Measurements from ENCODE around the gene SLC25A14. TPM values are rescaled to one million over a fixed set of nuclear protein-coding genes. Genes with fewer than 3 reads are reported as not detected.

Gene SLC25A14
- total and polyA plus RNA-seq, 2 experiments from 2014 or later: 8.3 to 14.9 TPM

DNA sequence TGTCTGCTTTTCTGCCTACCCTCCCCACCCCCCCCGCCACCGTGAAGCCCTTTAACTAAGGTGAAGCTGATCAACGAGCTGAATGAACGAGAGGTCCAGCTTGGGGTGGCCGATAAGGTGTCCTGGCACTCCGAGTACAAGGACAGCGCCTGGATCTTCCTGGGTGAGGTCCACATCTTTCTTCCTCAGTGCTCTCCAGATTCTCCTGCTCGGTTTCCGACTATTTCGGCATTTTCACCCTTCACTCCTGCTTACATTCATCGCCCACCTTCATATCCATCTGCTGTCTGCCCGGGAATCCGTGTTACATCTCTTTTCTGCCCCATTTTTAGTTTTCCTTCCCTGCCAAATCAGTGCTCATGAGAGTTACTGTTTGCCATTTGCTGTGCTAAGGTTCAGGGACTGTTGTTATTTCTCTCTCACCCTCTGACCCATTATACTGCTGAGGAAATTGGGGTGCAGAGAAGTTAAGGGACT lies 62.5 kb downstream of the SLC25A14 start (continued):
- TF ChIP-seq, protein P1, sequence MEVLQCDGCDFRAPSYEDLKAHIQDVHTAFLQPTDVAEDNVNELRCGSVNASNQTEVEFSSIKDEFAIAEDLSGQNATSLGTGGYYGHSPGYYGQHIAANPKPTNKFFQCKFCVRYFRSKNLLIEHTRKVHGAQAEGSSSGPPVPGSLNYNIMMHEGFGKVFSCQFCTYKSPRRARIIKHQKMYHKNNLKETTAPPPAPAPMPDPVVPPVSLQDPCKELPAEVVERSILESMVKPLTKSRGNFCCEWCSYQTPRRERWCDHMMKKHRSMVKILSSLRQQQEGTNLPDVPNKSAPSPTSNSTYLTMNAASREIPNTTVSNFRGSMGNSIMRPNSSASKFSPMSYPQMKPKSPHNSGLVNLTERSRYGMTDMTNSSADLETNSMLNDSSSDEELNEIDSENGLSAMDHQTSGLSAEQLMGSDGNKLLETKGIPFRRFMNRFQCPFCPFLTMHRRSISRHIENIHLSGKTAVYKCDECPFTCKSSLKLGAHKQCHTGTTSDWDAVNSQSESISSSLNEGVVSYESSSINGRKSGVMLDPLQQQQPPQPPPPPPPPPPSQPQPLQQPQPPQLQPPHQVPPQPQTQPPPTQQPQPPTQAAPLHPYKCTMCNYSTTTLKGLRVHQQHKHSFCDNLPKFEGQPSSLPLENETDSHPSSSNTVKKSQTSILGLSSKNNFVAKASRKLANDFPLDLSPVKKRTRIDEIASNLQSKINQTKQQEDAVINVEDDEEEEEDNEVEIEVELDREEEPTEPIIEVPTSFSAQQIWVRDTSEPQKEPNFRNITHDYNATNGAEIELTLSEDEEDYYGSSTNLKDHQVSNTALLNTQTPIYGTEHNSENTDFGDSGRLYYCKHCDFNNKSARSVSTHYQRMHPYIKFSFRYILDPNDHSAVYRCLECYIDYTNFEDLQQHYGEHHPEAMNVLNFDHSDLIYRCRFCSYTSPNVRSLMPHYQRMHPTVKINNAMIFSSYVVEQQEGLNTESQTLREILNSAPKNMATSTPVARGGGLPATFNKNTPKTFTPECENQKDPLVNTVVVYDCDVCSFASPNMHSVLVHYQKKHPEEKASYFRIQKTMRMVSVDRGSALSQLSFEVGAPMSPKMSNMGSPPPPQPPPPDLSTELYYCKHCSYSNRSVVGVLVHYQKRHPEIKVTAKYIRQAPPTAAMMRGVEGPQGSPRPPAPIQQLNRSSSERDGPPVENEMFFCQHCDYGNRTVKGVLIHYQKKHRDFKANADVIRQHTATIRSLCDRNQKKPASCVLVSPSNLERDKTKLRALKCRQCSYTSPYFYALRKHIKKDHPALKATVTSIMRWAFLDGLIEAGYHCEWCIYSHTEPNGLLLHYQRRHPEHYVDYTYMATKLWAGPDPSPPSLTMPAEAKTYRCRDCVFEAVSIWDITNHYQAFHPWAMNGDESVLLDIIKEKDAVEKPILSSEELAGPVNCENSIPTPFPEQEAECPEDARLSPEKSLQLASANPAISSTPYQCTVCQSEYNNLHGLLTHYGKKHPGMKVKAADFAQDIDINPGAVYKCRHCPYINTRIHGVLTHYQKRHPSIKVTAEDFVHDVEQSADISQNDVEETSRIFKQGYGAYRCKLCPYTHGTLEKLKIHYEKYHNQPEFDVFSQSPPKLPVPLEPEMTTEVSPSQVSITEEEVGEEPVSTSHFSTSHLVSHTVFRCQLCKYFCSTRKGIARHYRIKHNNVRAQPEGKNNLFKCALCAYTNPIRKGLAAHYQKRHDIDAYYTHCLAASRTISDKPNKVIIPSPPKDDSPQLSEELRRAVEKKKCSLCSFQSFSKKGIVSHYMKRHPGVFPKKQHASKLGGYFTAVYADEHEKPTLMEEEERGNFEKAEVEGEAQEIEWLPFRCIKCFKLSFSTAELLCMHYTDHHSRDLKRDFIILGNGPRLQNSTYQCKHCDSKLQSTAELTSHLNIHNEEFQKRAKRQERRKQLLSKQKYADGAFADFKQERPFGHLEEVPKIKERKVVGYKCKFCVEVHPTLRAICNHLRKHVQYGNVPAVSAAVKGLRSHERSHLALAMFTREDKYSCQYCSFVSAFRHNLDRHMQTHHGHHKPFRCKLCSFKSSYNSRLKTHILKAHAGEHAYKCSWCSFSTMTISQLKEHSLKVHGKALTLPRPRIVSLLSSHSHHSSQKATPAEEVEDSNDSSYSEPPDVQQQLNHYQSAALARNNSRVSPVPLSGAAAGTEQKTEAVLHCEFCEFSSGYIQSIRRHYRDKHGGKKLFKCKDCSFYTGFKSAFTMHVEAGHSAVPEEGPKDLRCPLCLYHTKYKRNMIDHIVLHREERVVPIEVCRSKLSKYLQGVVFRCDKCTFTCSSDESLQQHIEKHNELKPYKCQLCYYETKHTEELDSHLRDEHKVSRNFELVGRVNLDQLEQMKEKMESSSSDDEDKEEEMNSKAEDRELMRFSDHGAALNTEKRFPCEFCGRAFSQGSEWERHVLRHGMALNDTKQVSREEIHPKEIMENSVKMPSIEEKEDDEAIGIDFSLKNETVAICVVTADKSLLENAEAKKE (CRISPR knock-in tag; IDR thresholded peaks at IDR 0.05): no peak
- TF ChIP-seq POLR2AphosphoS5 (IDR thresholded peaks at IDR 0.05; ENCODE audit: low read depth): no peak
- TF ChIP-seq CREB1 (CRISPR knock-in tag; IDR thresholded peaks at IDR 0.05; ENCODE audit: low read depth): no peak

DNA sequence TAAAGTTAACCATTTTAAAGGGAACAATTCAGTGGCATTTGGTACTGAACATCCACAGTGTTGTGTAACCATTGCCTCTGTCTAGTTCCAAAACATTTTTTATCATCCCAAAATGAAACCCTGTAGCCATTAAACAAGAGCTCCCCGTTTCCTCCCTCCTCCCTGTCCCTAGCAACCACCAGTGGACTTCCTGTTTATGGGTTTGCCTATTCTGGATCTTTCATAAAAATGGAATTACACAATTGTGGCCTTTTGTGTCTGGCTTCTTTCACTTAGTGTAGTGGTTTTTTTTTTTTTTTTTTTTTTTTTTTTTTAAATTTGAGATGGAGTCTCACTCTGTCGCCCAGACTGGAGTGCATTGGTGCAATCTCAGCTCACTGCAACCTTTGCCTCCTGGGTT lies 73.7 kb downstream of the SLC25A14 start:
- peaks cover 2% of the 10 kb centered on the region for H3K27me3 Mint-ChIP-seq (ENCODE audit: insufficient read depth, low read depth, poor library complexity)
- TF ChIP-seq JUNB (IDR thresholded peaks at IDR 0.05; ENCODE audit: unreplicated experiment) (no peak), EZH2 (IDR thresholded peaks at IDR 0.05; ENCODE audit: low read depth, unreplicated experiment) (no peak), EZH2phosphoT487 (IDR thresholded peaks at IDR 0.05; ENCODE audit: unreplicated experiment) (no peak), NANOG (IDR thresholded peaks at IDR 0.05; ENCODE audit: borderline replicate concordance) (no peak), STAT1 (IDR thresholded peaks at IDR 0.05; ENCODE audit: unreplicated experiment) (no peak), POLR2AphosphoS5 (IDR thresholded peaks at IDR 0.05; ENCODE audit: low read depth) (no peak), ZNF331 (CRISPR knock-in tag; IDR thresholded peaks at IDR 0.05; ENCODE audit: low read depth) (no peak)
- TF ChIP-seq, protein P2, sequence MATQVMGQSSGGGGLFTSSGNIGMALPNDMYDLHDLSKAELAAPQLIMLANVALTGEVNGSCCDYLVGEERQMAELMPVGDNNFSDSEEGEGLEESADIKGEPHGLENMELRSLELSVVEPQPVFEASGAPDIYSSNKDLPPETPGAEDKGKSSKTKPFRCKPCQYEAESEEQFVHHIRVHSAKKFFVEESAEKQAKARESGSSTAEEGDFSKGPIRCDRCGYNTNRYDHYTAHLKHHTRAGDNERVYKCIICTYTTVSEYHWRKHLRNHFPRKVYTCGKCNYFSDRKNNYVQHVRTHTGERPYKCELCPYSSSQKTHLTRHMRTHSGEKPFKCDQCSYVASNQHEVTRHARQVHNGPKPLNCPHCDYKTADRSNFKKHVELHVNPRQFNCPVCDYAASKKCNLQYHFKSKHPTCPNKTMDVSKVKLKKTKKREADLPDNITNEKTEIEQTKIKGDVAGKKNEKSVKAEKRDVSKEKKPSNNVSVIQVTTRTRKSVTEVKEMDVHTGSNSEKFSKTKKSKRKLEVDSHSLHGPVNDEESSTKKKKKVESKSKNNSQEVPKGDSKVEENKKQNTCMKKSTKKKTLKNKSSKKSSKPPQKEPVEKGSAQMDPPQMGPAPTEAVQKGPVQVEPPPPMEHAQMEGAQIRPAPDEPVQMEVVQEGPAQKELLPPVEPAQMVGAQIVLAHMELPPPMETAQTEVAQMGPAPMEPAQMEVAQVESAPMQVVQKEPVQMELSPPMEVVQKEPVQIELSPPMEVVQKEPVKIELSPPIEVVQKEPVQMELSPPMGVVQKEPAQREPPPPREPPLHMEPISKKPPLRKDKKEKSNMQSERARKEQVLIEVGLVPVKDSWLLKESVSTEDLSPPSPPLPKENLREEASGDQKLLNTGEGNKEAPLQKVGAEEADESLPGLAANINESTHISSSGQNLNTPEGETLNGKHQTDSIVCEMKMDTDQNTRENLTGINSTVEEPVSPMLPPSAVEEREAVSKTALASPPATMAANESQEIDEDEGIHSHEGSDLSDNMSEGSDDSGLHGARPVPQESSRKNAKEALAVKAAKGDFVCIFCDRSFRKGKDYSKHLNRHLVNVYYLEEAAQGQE (IDR thresholded peaks at IDR 0.05; ENCODE audit: unreplicated experiment): no peak
- TF ChIP-seq, protein P3, sequence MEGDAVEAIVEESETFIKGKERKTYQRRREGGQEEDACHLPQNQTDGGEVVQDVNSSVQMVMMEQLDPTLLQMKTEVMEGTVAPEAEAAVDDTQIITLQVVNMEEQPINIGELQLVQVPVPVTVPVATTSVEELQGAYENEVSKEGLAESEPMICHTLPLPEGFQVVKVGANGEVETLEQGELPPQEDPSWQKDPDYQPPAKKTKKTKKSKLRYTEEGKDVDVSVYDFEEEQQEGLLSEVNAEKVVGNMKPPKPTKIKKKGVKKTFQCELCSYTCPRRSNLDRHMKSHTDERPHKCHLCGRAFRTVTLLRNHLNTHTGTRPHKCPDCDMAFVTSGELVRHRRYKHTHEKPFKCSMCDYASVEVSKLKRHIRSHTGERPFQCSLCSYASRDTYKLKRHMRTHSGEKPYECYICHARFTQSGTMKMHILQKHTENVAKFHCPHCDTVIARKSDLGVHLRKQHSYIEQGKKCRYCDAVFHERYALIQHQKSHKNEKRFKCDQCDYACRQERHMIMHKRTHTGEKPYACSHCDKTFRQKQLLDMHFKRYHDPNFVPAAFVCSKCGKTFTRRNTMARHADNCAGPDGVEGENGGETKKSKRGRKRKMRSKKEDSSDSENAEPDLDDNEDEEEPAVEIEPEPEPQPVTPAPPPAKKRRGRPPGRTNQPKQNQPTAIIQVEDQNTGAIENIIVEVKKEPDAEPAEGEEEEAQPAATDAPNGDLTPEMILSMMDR (conservative IDR thresholded peaks at IDR 0.05; ENCODE audit: low read depth in 2 of 2): no peak

More for the DNA sequence above, 73.7 kb downstream of the SLC25A14 start:
- Histone ChIP-seq H3K79me2 (replicated peaks; ENCODE audit: insufficient read depth) (no peaks in the 10 kb centered on the region), H3K9me2 (ENCODE audit: insufficient read depth) (no peaks in the 10 kb centered on the region), H3K4me3 (no peak overlapping the region), H3F3A (replicated peaks; ENCODE audit: low read depth) (no peaks in the 10 kb centered on the region), H3K4me1 (ENCODE audit: insufficient read depth) (no peaks in the 10 kb centered on the region), H2AFZ (no peak overlapping the region), H3K4me2 (no peak overlapping the region), H4K20me1 (replicated peaks; ENCODE audit: insufficient read depth) (no peaks in the 10 kb centered on the region), H3K27ac (ENCODE audit: low read depth) (no peak overlapping the region), H3K27me3 (ENCODE audit: insufficient read depth) (no peaks in the 10 kb centered on the region), H3K36me3 (ENCODE audit: insufficient read depth) (no peaks in the 10 kb centered on the region)
- Mint-ChIP-seq H3K4me1 (no peaks in the 10 kb centered on the region), H3K9me3 (no peaks in the 10 kb centered on the region), H3K4me3 (no peak overlapping the region), H3K36me3 (ENCODE audit: low read depth) (peaks cover 36% of the 10 kb centered on the region), H3K27ac (no peak overlapping the region)
- ATAC-seq (no peak), DNase-seq (ENCODE audit: low spot score) (no peak)

All from GM23338 (cell line).